Activated CD4-positive, alpha-beta T cell treated with anti-CD3 and anti-CD28 coated beads, Interleukin-2, Interleukin-4, amounts not matched to agents 100 ng/mL and 50 ng/mL, durations not matched to agents 16 hours and 8 hours (primary cell): Measurements from ENCODE around the gene NUP210.
"Not testable (repeated sequence)": the region's sequence is repeated elsewhere in the genome, so short reads cannot be mapped to it uniquely, and the experiment has no call there.

ENCODE experiments used
- DNase-seq: peaks from one replicate; pipeline ENCODE4 v3.0.0-alpha.2; 2020; ENCODE audit warnings: low spot score

The NUP210 gene

GRCh38 chr3:13420045-13420830 is at the start of gene NUP210:
Gene NUP210, minus strand, starts transcription at chr3:13420322. Its CDS starts 96 bp downstream, at chr3:13420226.
- peak; percentile 78 for DNase-seq

- no peak for DNase-seq
These were observed 46.7 kb upstream of the NUP210 start for GRCh38 chr3:13466781-13467180.

- no peak for DNase-seq
These were observed 45.2 kb upstream of the NUP210 start for GRCh38 chr3:13465236-13465873.

GRCh38 chr3:13463618-13464400 is 43.7 kb upstream of the NUP210 start:
- no peak for DNase-seq

GRCh38 chr3:13462822-13463221 is 42.7 kb upstream of the NUP210 start:
- no peak for DNase-seq

- DNase-seq: no peak
These were observed 42.1 kb upstream of the NUP210 start for GRCh38 chr3:13462125-13462629.

GRCh38 chr3:13461169-13462124 is 41.3 kb upstream of the NUP210 start:
- peak; percentile 83 for DNase-seq

GRCh38 chr3:13460341-13460736 is 40.2 kb upstream of the NUP210 start:
- no peak for DNase-seq

GRCh38 chr3:13459605-13460340 is 39.7 kb upstream of the NUP210 start:
- no peak for DNase-seq

- no peak for DNase-seq
These were observed 37.5 kb upstream of the NUP210 start for GRCh38 chr3:13457593-13457992.

GRCh38 chr3:13455644-13456043 is 35.5 kb upstream of the NUP210 start:
- DNase-seq: no peak

- peak; percentile 62 for DNase-seq
These were observed 32.6 kb upstream of the NUP210 start for GRCh38 chr3:13452490-13453335.

GRCh38 chr3:13451301-13451673 is 31.2 kb upstream of the NUP210 start:
- peak; percentile 1 for DNase-seq

- DNase-seq: not testable (repeated sequence)
These were observed 22.8 kb upstream of the NUP210 start for GRCh38 chr3:13442882-13443281.

- DNase-seq: no peak
These were observed 20.2 kb upstream of the NUP210 start for GRCh38 chr3:13440204-13440817.

GRCh38 chr3:13436213-13436612 is 16.1 kb upstream of the NUP210 start:
- DNase-seq: not testable (repeated sequence)

- DNase-seq: no peak
These were observed 13.8 kb upstream of the NUP210 start for GRCh38 chr3:13433912-13434311.

- no peak for DNase-seq
These were observed 12.0 kb upstream of the NUP210 start for GRCh38 chr3:13432093-13432492.

GRCh38 chr3:13430411-13430875 is 10.3 kb upstream of the NUP210 start:
- DNase-seq: not testable (repeated sequence)
